ENCODE measurements around the gene MGP. TPM values are rescaled to one million over a fixed set of nuclear protein-coding genes. Genes with fewer than 3 reads are reported as not detected.

MGP gene
- total RNA-seq, 2 experiments from 2014 or later, result not detected

DNA sequence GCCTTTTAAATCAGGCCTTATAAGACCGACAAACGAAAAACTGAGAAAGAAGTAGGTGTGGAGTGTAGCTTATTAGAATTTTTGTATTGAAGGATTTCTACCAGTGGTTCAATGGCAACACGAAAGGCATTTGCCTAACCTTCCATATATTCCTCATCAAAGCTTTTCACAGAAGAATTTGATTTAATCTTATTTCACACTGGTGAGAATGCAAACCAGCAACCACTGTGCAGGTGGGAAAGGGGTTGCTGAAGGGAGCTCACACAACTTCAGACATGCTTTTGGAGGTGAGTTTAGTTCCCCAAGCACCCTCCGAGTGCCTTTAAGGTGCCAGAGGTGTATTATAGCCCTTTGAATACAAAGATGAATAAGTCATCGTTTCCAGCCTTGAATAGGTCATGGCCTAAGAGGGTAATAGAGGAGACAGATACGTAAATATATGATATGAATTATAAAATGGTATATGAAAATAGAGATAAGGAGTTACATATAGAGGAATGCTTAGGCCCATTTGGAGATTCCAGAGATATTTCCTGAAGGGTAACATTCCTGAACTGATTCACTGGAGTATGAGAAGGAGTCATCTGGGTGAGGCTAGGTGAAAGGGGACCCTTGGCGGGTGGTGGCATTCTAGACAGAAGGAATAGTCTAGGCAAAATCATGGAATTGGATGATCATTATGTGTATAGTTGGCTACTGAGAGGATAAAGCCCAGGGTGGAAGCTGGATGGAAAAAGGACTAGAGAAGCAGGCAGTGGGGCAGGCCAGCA, 46.3 kb upstream of the MGP start:
- no peak for TF ChIP-seq CTCF (conservative IDR thresholded peaks at IDR 0.05; ENCODE audit: low read length)
- TF ChIP-seq EZH2phosphoT487 (IDR thresholded peaks at IDR 0.05; ENCODE audit: borderline replicate concordance, low read depth, low read length), result no peak

DNA sequence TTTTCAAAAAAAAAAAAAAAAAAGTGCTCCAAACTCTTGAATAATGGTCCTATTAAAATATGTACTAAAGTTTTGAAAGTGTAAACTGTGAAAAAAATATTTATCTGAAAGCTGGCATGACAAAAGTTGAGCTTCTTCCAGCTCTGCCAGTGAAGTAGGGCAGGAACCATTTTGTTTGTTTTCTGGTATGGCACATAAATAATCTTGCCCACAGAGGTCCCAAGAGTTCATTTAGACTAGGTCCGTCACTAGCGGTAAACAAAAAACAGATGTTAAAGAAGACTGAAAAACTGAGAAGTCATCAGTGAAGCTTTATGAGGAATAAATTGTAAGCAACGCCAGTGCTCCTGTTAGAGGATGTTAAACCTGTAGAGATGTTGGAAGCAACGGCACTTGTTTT, 45.7 kb upstream of the MGP start:
- intact Hi-C loops (cut with micrococcal nuclease; ENCODE audit: unreplicated experiment), result loop anchor here (5.0 kb wide), 1 partner anchor 44 kb away; the partner anchor contains the start of gene MGP
- no TSS peak for BruUV-seq (replicated peaks)
- DNase-seq (ENCODE audit: low spot score), result no peak
- Histone ChIP-seq H3K4me1 (ENCODE audit: insufficient read depth, low read length, poor library complexity, severe bottlenecking) (peaks cover 5% of the 10 kb centered on the region), H3K4me2 (ENCODE audit: low read length) (no peak overlapping the region), H4K20me1 (ENCODE audit: insufficient read depth, low read length) (no peaks in the 10 kb centered on the region), H2AFZ (ENCODE audit: low read length) (no peak overlapping the region), H3K4me3 (ENCODE audit: low read depth, low read length, poor library complexity, severe bottlenecking) (no peak overlapping the region), H3K36me3 (ENCODE audit: insufficient read depth, low read length) (peaks cover 21% of the 10 kb centered on the region), H3K9me3 (ENCODE audit: low read length) (no peaks in the 10 kb centered on the region), H3K79me2 (ENCODE audit: insufficient read depth, low read depth, low read length) (no peaks in the 10 kb centered on the region), H3K27ac (ENCODE audit: low read depth, low read length, poor library complexity, severe bottlenecking) (no peak overlapping the region), H3K9me2 (ENCODE audit: insufficient read depth, low read length) (no peaks in the 10 kb centered on the region)
- ChIA-PET CTCF (ENCODE audit: unreplicated experiment) (no interaction called here), POLR2A (interaction anchor here (0.5 to 0.8 kb wide), 2 partner anchors 40 to 154 kb away, joined by 3 to 7 read pairs; no protein-coding TSS in a partner anchor)
- no peak for TF ChIP-seq CTCF (conservative IDR thresholded peaks at IDR 0.05; ENCODE audit: low read length)
- no peak for TF ChIP-seq EZH2phosphoT487 (IDR thresholded peaks at IDR 0.05; ENCODE audit: borderline replicate concordance, low read depth, low read length)

More for the DNA sequence above, 46.3 kb upstream of the MGP start:
- ChIA-PET POLR2A (interaction anchor here (0.5 to 0.8 kb wide), 2 partner anchors 40 to 154 kb away, joined by 3 to 7 read pairs; no protein-coding TSS in a partner anchor), CTCF (ENCODE audit: unreplicated experiment) (no interaction called here)
- H3K4me3 ChIP-seq (ENCODE audit: low read depth, low read length, poor library complexity, severe bottlenecking), result no peak overlapping the region
- H4K20me1 ChIP-seq (ENCODE audit: insufficient read depth, low read length), result no peaks in the 10 kb centered on the region
- no TSS peak for BruUV-seq (replicated peaks)
- peaks cover 5% of the 10 kb centered on the region for H3K4me1 ChIP-seq (ENCODE audit: insufficient read depth, low read length, poor library complexity, severe bottlenecking)
- no peaks in the 10 kb centered on the region for H3K9me2 ChIP-seq (ENCODE audit: insufficient read depth, low read length)
- no peaks in the 10 kb centered on the region for H3K9me3 ChIP-seq (ENCODE audit: low read length)
- H2AFZ ChIP-seq (ENCODE audit: low read length), result no peak overlapping the region
- H3K27ac ChIP-seq (ENCODE audit: low read depth, low read length, poor library complexity, severe bottlenecking), result no peak overlapping the region
- H3K79me2 ChIP-seq (ENCODE audit: insufficient read depth, low read depth, low read length), result no peaks in the 10 kb centered on the region
- no peak overlapping the region for H3K4me2 ChIP-seq (ENCODE audit: low read length)
- H3K36me3 ChIP-seq (ENCODE audit: insufficient read depth, low read length), result peaks cover 27% of the 10 kb centered on the region
- intact Hi-C loops (cut with micrococcal nuclease; ENCODE audit: unreplicated experiment), result loop anchor here (5.0 kb wide), 1 partner anchor 45 kb away; the partner anchor contains the start of gene MGP
- no peak for DNase-seq (ENCODE audit: low spot score)

DNA sequence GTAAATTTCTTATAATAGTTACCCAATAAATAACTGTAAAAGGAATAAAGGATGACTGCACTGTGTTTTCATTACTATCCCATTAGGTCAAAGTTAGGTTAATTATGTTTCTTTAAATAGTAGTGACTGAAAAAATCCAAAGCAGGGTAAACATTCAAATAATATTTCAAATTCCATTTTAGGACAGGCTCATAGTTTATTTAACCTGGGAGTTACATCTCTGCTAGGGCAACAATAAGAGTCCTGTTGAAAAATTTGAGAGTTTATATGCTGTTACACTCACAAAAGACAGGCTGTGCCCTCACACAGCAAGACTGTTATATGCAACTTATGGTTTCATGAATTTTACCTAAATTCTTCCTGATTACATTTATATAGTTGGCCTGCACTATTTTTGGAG, 44.6 kb upstream of the MGP start:
- Histone ChIP-seq H2AFZ (ENCODE audit: low read length) (no peak overlapping the region), H4K20me1 (ENCODE audit: insufficient read depth, low read length) (no peaks in the 10 kb centered on the region), H3K36me3 (ENCODE audit: insufficient read depth, low read length) (peaks cover 19% of the 10 kb centered on the region), H3K9me3 (ENCODE audit: low read length) (no peaks in the 10 kb centered on the region), H3K4me2 (ENCODE audit: low read length) (no peak overlapping the region), H3K4me3 (ENCODE audit: low read depth, low read length, poor library complexity, severe bottlenecking) (no peak overlapping the region), H3K4me1 (ENCODE audit: insufficient read depth, low read length, poor library complexity, severe bottlenecking) (peaks cover 5% of the 10 kb centered on the region), H3K79me2 (ENCODE audit: insufficient read depth, low read depth, low read length) (no peaks in the 10 kb centered on the region), H3K9me2 (ENCODE audit: insufficient read depth, low read length) (no peaks in the 10 kb centered on the region), H3K27ac (ENCODE audit: low read depth, low read length, poor library complexity, severe bottlenecking) (no peak overlapping the region)
- POLR2A ChIA-PET, result interaction anchor here (0.6 to 1.4 kb wide), 3 partner anchors 19 to 601 kb away, joined by 3 to 5 read pairs (median 5); no protein-coding TSS in a partner anchor
- intact Hi-C loops (cut with micrococcal nuclease; ENCODE audit: unreplicated experiment), result loop anchor here (5.0 kb wide), 1 partner anchor 43 kb away; the partner anchor contains the start of gene MGP
- TF ChIP-seq CTCF (conservative IDR thresholded peaks at IDR 0.05; ENCODE audit: low read length) (no peak), EZH2phosphoT487 (IDR thresholded peaks at IDR 0.05; ENCODE audit: borderline replicate concordance, low read depth, low read length) (no peak)
- no peak for DNase-seq (ENCODE audit: low spot score)
- no TSS peak for BruUV-seq (replicated peaks)
- CTCF ChIA-PET (ENCODE audit: unreplicated experiment), result no interaction called here

All from OCI-LY7 (cell line).